Measurements from ENCODE around the gene COG1.

DNA sequence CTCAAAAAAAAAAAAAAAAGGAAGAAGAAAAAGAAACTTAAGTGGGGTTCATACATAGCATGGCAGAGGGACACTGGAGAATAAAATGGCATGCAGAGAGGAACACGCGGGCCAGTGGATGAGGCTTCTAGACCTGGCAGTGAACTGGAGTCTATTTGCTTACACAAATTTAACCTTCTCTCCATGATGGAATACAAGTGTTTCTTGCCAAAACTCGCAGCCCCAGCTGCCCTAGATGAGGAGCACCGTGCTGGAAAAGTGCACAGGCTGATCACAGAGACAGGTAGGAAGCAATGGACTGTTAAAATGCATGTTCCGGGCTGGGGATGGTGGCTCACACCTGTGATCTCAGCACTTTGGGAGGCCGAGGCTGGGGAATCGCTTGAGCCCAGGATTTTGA, 18.7 kb upstream of the COG1 start:
- TF ChIP-seq, protein P1, sequence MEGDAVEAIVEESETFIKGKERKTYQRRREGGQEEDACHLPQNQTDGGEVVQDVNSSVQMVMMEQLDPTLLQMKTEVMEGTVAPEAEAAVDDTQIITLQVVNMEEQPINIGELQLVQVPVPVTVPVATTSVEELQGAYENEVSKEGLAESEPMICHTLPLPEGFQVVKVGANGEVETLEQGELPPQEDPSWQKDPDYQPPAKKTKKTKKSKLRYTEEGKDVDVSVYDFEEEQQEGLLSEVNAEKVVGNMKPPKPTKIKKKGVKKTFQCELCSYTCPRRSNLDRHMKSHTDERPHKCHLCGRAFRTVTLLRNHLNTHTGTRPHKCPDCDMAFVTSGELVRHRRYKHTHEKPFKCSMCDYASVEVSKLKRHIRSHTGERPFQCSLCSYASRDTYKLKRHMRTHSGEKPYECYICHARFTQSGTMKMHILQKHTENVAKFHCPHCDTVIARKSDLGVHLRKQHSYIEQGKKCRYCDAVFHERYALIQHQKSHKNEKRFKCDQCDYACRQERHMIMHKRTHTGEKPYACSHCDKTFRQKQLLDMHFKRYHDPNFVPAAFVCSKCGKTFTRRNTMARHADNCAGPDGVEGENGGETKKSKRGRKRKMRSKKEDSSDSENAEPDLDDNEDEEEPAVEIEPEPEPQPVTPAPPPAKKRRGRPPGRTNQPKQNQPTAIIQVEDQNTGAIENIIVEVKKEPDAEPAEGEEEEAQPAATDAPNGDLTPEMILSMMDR (IDR thresholded peaks at IDR 0.05 in 2 of 3, conservative IDR thresholded peaks at IDR 0.05 in 1 of 3; ENCODE audit: insufficient read depth in 2 of 3, low read depth in 1 of 3, low read length in 3 of 3) = no peak
- TF ChIP-seq ZFX (CRISPR knock-in tag; IDR thresholded peaks at IDR 0.05) (no peak), GABPA (tag; conservative IDR thresholded peaks at IDR 0.05; ENCODE audit: low read depth) (no peak), HMG20B (CRISPR knock-in tag; IDR thresholded peaks at IDR 0.05) (no peak), ZNF274 (IDR thresholded peaks at IDR 0.05; ENCODE audit: borderline replicate concordance, low read depth, low read length) (no peak), LEF1 (IDR thresholded peaks at IDR 0.05) (no peak), TAF1 (IDR thresholded peaks at IDR 0.05; ENCODE audit: control insufficient read depth, extremely low read depth, insufficient read depth, low read length, severe bottlenecking) (no peak), PATZ1 (CRISPR knock-in tag; IDR thresholded peaks at IDR 0.05; ENCODE audit: borderline replicate concordance) (no peak), MTA3 (IDR thresholded peaks at IDR 0.05; ENCODE audit: borderline replicate concordance) (no peak), TBP (optimal IDR thresholded peaks at IDR 0.05; ENCODE audit: low read depth, low read length) (no peak), SOX6 (IDR thresholded peaks at IDR 0.05) (no peak)
- TF ChIP-seq, protein P2, sequence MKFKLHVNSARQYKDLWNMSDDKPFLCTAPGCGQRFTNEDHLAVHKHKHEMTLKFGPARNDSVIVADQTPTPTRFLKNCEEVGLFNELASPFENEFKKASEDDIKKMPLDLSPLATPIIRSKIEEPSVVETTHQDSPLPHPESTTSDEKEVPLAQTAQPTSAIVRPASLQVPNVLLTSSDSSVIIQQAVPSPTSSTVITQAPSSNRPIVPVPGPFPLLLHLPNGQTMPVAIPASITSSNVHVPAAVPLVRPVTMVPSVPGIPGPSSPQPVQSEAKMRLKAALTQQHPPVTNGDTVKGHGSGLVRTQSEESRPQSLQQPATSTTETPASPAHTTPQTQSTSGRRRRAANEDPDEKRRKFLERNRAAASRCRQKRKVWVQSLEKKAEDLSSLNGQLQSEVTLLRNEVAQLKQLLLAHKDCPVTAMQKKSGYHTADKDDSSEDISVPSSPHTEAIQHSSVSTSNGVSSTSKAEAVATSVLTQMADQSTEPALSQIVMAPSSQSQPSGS (CRISPR knock-in tag; IDR thresholded peaks at IDR 0.05) = no peak
- TF ChIP-seq, protein P3, sequence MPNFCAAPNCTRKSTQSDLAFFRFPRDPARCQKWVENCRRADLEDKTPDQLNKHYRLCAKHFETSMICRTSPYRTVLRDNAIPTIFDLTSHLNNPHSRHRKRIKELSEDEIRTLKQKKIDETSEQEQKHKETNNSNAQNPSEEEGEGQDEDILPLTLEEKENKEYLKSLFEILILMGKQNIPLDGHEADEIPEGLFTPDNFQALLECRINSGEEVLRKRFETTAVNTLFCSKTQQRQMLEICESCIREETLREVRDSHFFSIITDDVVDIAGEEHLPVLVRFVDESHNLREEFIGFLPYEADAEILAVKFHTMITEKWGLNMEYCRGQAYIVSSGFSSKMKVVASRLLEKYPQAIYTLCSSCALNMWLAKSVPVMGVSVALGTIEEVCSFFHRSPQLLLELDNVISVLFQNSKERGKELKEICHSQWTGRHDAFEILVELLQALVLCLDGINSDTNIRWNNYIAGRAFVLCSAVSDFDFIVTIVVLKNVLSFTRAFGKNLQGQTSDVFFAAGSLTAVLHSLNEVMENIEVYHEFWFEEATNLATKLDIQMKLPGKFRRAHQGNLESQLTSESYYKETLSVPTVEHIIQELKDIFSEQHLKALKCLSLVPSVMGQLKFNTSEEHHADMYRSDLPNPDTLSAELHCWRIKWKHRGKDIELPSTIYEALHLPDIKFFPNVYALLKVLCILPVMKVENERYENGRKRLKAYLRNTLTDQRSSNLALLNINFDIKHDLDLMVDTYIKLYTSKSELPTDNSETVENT (CRISPR knock-in tag; IDR thresholded peaks at IDR 0.05) = no peak

All from K562 (cell line).